Motor neuron (in vitro differentiated cells): ENCODE data around the gene THSD4. TPM values are rescaled to one million over a fixed set of nuclear protein-coding genes. Genes with fewer than 3 reads are reported as not detected.

Experiments
- ATAC-seq, 8 experiments: fragments of 200-7000 bp; cut with Tn5 transposase; replicated peaks in 6 of 8; 2 replicates each; pipeline ENCODE4 v1.8.0; 2021; ENCODE audit warnings: mild to moderate bottlenecking in 8 of 8, moderate library complexity in 8 of 8
- H3K27ac ChIP-seq, 2 donors: fragments of 250-450 bp; sonication (Bioruptor Pico); 2 replicates each; pipeline ENCODE4 v1.9.0; 2021; ENCODE audit warnings: antibody characterized with exemption in 2 of 2, mild to moderate bottlenecking in 2 of 2, moderate library complexity in 1 of 2
- H3K4me1 ChIP-seq, 2 donors: fragments of 250-450 bp; sonication (Bioruptor Pico); replicated peaks in 1 of 2; 2 replicates each; pipeline ENCODE4 v1.6.1; 2021; ENCODE audit warnings: antibody characterized with exemption in 2 of 2, mild to moderate bottlenecking in 2 of 2, moderate library complexity in 1 of 2
- H3K4me3 ChIP-seq, 5 donors: fragments of 250-450 bp; sonication (Bioruptor Pico); 2 replicates each; pipeline ENCODE4 v1.9.0; 2021; ENCODE audit warnings: antibody characterized with exemption in 5 of 5, mild to moderate bottlenecking in 5 of 5, moderate library complexity in 4 of 5
- WGBS, 10 experiments: fragments of 450-650 bp; shearing (Covaris generic); methylation state at CpG; one replicate each; pipeline ENCODE4 v1.0.0; 2022; 5-methylcytosine and 5-hydroxymethylcytosine counted together
- in situ Hi-C, 9 experiments: fragments of 400-800 bp; cut with MboI; loops; one replicate each; pipeline ENCODE4 v1.15.0; 2021; ENCODE audit warnings: low sequenced_read_pairs in 9 of 9, low pct_unique_long_range_greater_than_20kb in 2 of 9; ENCODE audit not compliant: unreplicated experiment in 9 of 9
- total RNA-seq, 8 experiments: library from RNA; unstranded; fragments of 300-600 nt; gene quantifications; 2 replicates each; pipeline versions ENCODE4 v1.2.3 to v1.2.4, GENCODE V29; 2022

THSD4 gene
- total RNA-seq, 8 experiments from 2014 or later: 1.3 to 28.4 (median 6.7) TPM

GRCh38 chr15:71562251-71562650, 447.0 kb downstream of the THSD4 start:
- no peak overlapping the region for H3K27ac ChIP-seq
- H3K4me1 ChIP-seq: peaks cover 14 to 17% of the 10 kb centered on the region in 2 donors
- ATAC-seq: peak in 2 of 8 experiments; percentile 22 to 38
- in situ Hi-C loops: loop anchor here in 1 of 9 experiments (25.0 kb wide), 1 partner anchor 175 kb away; no protein-coding TSS in a partner anchor
- 0 to 100% (median 94%) methylated on average over 1 to 5 of the region's 5 CpGs; no CpG with 5 or more reads in 2 of the 10 experiments for WGBS, 10 experiments
- H3K4me3 ChIP-seq: no peak overlapping the region

- in situ Hi-C loops: loop anchor here in 1 of 9 experiments (25.0 kb wide), 1 partner anchor 173 kb away; no protein-coding TSS in a partner anchor
- Histone ChIP-seq H3K27ac (no peak overlapping the region), H3K4me3 (no peak overlapping the region), H3K4me1 (peaks cover 13 to 14% of the 10 kb centered on the region in 2 donors)
- WGBS, 10 experiments: 0 to 57% (median 0%) methylated on average over 1 of the region's 1 CpG; no CpG with 5 or more reads in 5 of the 10 experiments
- no peak for ATAC-seq
Measured at GRCh38 chr15:71564217-71564616, 448.9 kb downstream of the THSD4 start.

DNA sequence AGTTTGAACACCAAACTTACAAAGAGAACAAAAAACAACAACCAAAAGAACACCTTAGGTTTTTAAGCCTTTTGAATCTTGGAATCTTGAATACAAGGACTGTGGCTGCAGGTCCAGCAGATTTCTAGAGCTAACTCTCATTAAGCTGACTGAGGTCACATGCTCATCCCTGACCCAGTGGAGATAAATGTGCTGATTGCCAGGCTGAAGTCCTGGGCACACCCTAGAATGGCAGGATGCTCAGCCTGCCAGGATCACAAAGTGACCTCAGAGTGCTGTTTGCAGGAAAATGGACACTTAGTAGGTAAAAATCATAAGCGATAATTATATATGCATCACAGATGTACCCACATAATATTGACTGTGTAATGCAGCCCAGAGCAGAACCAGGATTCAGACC, 449.7 kb downstream of the THSD4 start:
- in situ Hi-C loops: loop anchor here in 1 of 9 experiments (25.0 kb wide), 1 partner anchor 172 kb away; no protein-coding TSS in a partner anchor
- peaks cover 8 to 14% of the 10 kb centered on the region in 2 donors for H3K4me1 ChIP-seq
- peak in 3 of 8 experiments; percentile 33 to 39 (median 34) for ATAC-seq
- no peak overlapping the region for H3K4me3 ChIP-seq
- H3K27ac ChIP-seq: no peak overlapping the region
- WGBS, 10 experiments: 80 to 100% (median 100%) methylated on average over 1 of the region's 1 CpG; no CpG with 5 or more reads in 6 of the 10 experiments

- Histone ChIP-seq H3K4me1 (peaks cover 8 to 11% of the 10 kb centered on the region in 2 donors), H3K27ac (no peak overlapping the region), H3K4me3 (no peak overlapping the region)
- ATAC-seq: peak in 4 of 8 experiments; percentile 4 to 38 (median 24)
- in situ Hi-C loops: loop anchor here in 1 of 9 experiments (25.0 kb wide), 1 partner anchor 172 kb away; no protein-coding TSS in a partner anchor
- 38 to 92% (median 72%) methylated on average over 1 to 3 of the region's 3 CpGs for WGBS, 10 experiments
Measured at GRCh38 chr15:71565631-71566160, 450.4 kb downstream of the THSD4 start.

GRCh38 chr15:71566226-71566625, 451.0 kb downstream of the THSD4 start:
- WGBS, 10 experiments: 58 to 100% (median 99%) methylated on average over 1 to 3 of the region's 3 CpGs
- in situ Hi-C loops: loop anchor here in 1 of 9 experiments (25.0 kb wide), 1 partner anchor 171 kb away; no protein-coding TSS in a partner anchor
- Histone ChIP-seq H3K27ac (no peak overlapping the region), H3K4me3 (no peak overlapping the region), H3K4me1 (peaks cover 8 to 11% of the 10 kb centered on the region in 2 donors)
- no peak for ATAC-seq

- peaks cover 8 to 11% of the 10 kb centered on the region in 2 donors for H3K4me1 ChIP-seq
- no peak for ATAC-seq
- in situ Hi-C loops: loop anchor here in 1 of 9 experiments (25.0 kb wide), 1 partner anchor 170 kb away; no protein-coding TSS in a partner anchor
- no peak overlapping the region for H3K27ac ChIP-seq
- no peak overlapping the region for H3K4me3 ChIP-seq
- WGBS, 10 experiments: 50 to 100% (median 95%) methylated on average over 1 to 3 of the region's 3 CpGs; no CpG with 5 or more reads in 5 of the 10 experiments
Measured at GRCh38 chr15:71567173-71567572, 451.9 kb downstream of the THSD4 start.

- in situ Hi-C loops: loop anchor here in 1 of 9 experiments (25.0 kb wide), 1 partner anchor 169 kb away; no protein-coding TSS in a partner anchor
- Histone ChIP-seq H3K4me1 (peaks cover 8 to 11% of the 10 kb centered on the region in 2 donors), H3K4me3 (no peak overlapping the region), H3K27ac (no peak overlapping the region)
- no peak for ATAC-seq
- WGBS, 10 experiments: 0 to 100% (median 80%) methylated on average over 1 of the region's 1 CpG; no CpG with 5 or more reads in 3 of the 10 experiments
Measured at GRCh38 chr15:71568227-71568626, 453.0 kb downstream of the THSD4 start.

DNA sequence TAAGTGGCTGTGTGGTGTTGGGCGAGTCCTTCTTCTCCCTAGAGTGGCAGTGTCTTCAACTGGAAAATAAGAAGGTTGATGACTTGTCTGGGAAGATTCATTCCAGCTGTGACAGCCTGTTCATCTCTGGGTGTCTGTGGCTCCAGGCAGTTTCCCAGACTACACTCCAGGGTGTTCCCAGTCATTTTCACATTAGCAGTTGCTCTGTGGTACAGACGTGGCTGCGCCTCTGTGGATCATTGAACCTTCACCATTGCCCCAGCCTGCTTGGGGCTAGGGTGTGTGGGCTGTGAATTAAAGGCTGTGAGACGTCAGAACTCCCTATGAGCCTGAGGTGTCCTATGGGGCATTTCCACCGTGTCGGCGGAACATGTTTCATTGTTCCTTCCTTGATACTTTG, 455.5 kb downstream of the THSD4 start:
- peak in 2 of 8 experiments; percentile 59 to 80 for ATAC-seq
- in situ Hi-C loops: loop anchor here in 1 of 9 experiments (25.0 kb wide), 1 partner anchor 167 kb away; no protein-coding TSS in a partner anchor
- H3K4me3 ChIP-seq: no peak overlapping the region
- H3K27ac ChIP-seq: no peak overlapping the region
- 0 to 94% (median 69%) methylated on average over 1 to 5 of the region's 7 CpGs; no CpG with 5 or more reads in 3 of the 10 experiments for WGBS, 10 experiments
- peaks cover 1 to 2% of the 10 kb centered on the region in 2 donors for H3K4me1 ChIP-seq

GRCh38 chr15:71571641-71572040, 456.4 kb downstream of the THSD4 start:
- 75 to 100% (median 100%) methylated on average over 1 of the region's 1 CpG; no CpG with 5 or more reads in 4 of the 10 experiments for WGBS, 10 experiments
- in situ Hi-C loops: loop anchor here in 1 of 9 experiments (25.0 kb wide), 1 partner anchor 166 kb away; no protein-coding TSS in a partner anchor

DNA sequence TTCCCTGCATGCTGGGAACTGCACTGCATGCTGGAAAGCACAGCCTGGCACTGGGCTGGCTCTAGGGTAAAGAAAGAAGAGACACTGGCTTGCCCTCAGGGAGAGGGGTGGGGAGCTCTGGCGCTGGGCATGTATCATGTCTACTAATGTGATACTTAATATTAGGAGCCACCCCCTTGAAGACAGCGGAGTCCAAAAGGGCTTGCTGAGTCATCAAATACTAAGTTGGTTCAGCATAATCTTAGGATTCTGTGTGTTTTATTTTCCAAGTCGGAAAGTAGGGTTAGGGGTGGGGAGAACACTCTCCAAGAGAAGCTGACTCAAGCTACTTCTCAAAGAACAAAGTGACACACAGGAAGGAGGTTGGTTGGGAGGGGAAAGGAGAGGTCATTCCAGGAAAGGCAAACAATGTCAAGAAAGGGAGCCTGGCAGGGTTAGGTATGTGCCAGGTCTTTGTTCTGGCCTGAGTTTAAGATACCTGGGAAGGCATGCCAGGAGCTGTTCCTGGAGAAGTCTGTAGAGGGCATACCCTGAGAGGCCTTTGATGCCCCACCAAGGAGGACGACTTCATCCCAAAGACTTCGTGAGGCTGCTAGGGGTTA, 457.3 kb downstream of the THSD4 start:
- no peak overlapping the region for H3K4me3 ChIP-seq
- 27 to 100% (median 88%) methylated on average over 2 to 4 of the region's 5 CpGs; no CpG with 5 or more reads in 3 of the 10 experiments for WGBS, 10 experiments
- peak in 3 of 8 experiments; percentile 35 to 74 (median 62) for ATAC-seq
- H3K4me1 ChIP-seq: no peaks in the 10 kb centered on the region
- H3K27ac ChIP-seq: no peak overlapping the region
- in situ Hi-C loops: loop anchor here in 1 of 9 experiments (25.0 kb wide), 1 partner anchor 165 kb away; no protein-coding TSS in a partner anchor

More at GRCh38 chr15:71571641-71572040, 456.4 kb downstream of the THSD4 start:
- no peak overlapping the region for H3K4me3 ChIP-seq
- ATAC-seq: no peak
- no peak overlapping the region for H3K27ac ChIP-seq
- H3K4me1 ChIP-seq: no peaks in the 10 kb centered on the region

DNA sequence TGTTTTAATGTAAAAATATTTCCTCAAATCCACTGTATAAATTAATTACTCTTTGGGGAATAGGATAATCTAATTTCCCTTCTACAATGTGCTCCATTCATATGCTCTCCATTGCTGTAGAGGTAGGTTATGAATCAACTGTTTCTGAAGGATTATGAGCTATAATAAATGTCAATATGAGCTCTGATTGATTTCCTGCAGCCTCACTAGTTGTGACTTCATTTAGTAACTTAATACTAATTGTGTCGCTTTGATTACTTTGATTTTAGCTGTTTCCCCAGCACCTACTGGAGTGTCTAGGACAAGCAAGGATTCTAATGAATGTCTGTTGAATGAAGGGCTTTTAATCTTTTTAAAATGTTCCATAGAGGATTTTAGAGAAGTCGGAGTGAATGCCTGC, 458.3 kb downstream of the THSD4 start:
- in situ Hi-C loops: loop anchor here in 1 of 9 experiments (25.0 kb wide), 1 partner anchor 164 kb away; no protein-coding TSS in a partner anchor
- ATAC-seq: no peak
- Histone ChIP-seq H3K4me3 (no peak overlapping the region), H3K4me1 (no peaks in the 10 kb centered on the region), H3K27ac (no peak overlapping the region)
- WGBS, 10 experiments: 58 to 100% (median 87%) methylated on average over 1 to 2 of the region's 2 CpGs; no CpG with 5 or more reads in 3 of the 10 experiments

GRCh38 chr15:71575474-71576045, 460.3 kb downstream of the THSD4 start:
- H3K27ac ChIP-seq: no peak overlapping the region
- in situ Hi-C loops: no loop called here
- WGBS, 10 experiments: 7 to 85% (median 63%) methylated on average over 2 to 5 of the region's 5 CpGs
- H3K4me3 ChIP-seq: no peak overlapping the region
- ATAC-seq: peak in 2 of 8 experiments; percentile 22
- no peaks in the 10 kb centered on the region for H3K4me1 ChIP-seq
